ENCODE data around the gene CACNB4.

- no peak for TF ChIP-seq CTCF (IDR thresholded peaks at IDR 0.05)
- no peak for TF ChIP-seq POLR2A (IDR thresholded peaks at IDR 0.05)
These were observed 253.0 kb downstream of the CACNB4 start for GRCh38 chr2:151845884-151846283.

All from tibial nerve (tissue), 3 donors.